ENCODE data around the gene TRIM41.
A peak's percentile ranks its signal among the peaks of the same experiment; 100 is the strongest.

The TRIM41 gene

DNA sequence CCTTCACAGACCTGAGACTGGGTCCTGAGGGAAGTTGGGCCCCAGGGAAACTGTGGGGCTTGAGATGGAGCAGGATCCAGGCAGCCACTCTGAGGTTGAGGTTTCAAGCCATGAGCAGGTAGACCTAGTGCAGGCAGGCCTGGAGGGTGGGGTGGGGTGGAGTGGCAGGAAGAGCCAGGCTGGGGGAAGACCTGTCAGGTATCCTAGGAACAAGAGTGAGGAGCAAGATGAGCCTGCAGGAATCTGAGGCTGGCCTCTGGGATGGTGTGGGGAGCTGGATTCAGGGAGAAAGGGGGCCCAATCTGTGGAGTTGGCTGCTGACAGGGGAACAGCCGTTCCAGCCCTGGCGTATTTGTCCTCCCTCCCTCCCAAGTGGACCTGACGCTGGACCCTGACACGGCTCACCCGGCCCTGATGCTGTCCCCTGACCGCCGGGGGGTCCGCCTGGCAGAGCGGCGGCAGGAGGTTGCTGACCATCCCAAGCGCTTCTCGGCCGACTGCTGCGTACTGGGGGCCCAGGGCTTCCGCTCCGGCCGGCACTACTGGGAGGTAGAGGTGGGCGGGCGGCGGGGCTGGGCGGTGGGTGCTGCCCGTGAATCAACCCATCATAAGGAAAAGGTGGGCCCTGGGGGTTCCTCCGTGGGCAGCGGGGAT lies 10.8 kb downstream of the TRIM41 start:
- no peak for ATAC-seq

DNA sequence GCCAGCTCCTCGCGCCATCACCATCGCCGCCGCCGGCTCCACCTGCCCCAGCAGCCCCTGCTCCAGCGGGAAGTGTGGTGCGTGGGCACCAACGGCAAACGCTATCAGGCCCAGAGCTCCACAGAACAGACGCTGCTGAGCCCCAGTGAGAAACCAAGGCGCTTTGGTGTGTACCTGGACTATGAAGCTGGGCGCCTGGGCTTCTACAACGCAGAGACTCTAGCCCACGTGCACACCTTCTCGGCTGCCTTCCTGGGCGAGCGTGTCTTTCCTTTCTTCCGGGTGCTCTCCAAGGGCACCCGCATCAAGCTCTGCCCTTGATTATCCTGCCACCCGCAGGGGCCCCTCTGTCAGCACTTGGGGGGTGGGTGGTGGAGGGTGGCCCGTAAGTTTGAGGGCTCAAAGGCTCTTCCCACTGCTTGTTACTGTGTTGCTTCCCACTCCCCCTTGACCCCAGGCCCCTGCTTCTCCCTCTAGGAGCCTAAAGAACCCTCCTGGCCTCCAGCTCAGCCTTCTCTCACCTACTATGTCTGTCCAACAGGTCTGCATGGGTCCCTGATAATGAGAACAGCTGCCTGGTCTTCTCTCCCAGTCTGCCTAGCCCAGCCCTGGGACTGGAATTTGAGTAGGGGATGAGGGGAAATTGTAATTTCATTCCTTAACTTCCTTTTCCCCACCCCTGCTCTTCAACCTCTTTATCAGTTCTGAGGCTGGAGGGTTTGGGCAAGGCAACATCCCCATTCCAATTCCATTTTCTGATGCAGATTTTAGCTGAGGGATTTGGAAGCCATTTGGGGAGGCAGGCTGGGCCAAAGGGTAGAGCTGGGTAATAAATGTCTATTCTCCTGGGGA lies 11.6 kb downstream of the TRIM41 start:
- ATAC-seq = no peak

DNA sequence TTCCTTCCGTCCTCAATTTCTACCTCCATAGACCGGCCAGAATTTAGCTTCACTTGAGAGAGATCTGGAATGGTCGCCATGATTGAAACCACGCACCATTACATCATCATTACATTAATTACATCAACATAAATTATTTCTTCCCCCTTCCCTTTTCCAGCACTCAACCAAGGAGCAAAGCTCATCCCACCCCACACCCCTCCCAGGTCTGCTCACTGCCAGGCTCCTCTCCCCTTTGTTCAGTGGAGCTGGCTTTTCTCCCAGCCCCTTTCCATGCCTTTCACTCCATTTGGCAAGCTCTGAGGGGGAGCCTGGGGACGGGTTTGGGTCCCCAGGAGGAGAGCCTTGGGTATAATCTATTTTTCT lies 12.2 kb downstream of the TRIM41 start:
- no peak for ATAC-seq

DNA sequence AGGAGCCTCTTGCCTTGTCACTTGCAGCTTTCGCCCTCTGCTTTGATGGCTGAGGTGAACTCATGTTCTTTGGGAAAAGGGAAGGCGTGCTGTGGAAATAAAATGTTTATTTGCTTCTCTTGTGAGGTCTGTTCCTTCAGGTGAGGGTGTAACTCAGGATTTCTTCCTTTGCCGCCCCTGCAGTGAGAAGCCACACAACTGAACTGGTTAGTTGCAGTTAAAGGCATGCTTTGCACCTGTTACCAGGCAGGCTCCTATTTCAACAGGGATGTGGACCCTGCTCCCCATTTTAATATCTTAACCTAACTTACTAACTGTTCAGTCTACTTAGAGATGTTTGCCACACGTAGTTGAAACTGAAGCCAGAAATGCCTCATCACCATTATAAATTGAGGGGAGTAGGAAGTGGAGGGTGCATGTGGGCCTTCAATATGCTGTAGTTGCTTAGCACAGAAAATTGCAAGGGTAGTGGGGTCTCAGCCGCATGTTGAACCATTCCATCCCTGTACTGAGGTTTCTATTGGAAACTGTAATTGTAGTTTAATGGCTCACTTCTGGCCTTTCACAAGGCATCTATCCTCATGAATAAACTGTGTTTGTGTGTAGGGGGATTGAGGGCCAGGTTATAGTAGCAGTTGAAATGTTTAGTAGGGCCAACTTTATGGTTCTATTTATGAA lies 12.7 kb downstream of the TRIM41 start:
- ATAC-seq = no peak

DNA sequence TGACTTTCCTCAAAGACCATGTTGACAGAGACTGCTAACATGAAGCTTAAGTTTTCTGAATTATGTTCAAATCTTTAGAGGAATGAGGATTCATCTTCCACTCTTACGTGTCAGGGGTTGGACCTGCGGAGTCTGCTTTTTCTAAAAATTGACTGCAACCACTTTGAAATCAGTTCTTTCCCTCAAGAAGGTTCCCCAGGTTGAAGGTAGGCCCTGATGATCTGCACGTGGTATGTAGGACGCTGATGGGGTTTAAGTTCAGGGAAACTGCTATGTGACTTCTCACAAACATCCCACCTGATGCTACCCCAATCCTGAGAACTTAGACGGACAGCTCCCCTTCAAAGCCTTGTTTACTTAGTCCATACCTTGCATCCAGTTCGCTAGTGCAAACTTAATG lies 13.4 kb downstream of the TRIM41 start:
- no peak for ATAC-seq

DNA sequence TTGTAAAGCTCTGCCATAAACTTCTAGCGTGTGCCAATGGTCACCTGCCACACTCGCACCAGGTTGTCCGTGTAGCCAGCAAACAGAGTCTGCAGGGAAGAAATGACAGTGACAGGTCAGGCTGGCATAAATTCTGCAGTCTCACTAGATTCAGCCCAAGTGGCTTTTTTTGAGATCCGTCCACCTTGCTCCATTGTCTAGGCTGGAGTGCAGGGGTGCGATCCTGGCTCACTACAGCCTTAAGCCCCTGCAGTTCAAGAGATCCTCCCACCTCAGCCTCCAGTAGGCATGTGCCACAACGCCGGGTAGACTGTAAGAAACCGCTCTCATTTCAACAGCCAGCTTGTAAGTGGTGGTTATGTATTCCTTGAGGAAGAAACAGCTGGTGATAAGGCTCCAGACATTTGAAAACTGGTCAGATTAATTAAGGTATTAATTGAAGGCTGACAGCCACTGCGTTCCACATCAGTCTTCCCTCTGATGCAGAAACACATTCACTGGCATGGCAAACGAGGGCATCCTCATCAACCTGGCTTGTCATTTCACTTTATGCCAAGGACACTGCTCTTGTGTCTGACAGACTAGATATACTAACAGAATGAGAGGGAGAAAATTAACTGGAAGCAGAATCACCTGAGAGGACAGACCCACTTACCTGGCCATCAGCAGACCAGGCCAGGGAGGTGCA lies 14.0 kb downstream of the TRIM41 start:
- ATAC-seq = no peak

DNA sequence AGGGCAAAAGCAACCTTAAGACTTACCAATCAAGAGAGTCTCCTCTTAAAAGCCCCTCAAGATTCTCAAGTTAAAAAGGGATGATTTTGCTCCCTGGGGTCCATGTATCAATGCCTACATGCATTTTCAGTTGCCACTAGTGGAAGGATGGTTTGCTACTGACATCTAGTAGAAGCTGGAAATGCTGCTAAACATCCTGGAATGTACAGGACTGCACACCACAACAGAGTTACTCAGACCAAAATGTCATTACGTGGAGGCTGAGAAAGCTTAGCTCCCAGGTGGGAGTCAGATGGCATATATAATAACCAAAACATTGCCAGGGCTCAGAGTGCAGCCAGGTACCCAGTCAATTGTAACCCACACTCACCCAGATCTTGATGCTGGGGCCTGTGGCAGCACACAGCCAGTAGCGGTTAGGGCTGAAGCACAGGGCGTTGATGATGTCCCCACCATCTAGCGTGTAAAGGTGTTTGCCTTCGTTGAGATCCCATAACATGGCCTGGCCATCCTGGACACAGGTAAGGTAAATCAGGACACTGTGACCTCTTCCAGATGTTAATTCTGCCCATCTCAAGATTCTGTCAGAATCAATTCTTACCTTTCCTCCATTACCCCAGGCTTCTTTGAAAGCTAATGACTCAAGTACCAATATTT lies 14.8 kb downstream of the TRIM41 start:
- no peak for ATAC-seq

DNA sequence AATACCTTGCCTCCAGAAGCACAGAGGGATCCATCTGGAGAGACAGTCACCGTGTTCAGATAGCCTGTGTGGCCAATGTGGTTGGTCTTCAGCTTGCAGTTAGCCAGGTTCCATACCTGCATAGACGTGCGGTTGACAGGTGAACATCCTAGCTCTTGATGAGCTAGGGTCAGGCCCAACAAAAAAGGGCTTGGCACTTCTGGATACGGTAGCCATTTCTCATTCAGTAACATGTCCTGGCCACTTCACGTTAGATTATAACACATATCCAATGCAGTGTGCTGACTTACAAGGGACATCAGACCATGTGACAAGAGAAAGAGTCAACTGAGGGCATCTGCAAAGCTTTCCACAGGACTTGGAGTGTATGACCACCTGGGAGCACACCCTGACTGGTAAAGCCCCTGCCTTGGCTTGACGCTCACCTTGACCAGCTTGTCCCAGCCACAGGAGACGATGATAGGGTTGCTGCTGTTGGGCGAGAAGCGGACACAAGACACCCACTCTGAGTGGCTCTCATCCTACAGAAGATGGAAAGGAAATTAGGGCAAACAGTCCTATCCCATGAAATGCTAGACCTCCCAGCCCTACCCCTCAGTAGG lies 16.1 kb downstream of the TRIM41 start:
- no peak for ATAC-seq

DNA sequence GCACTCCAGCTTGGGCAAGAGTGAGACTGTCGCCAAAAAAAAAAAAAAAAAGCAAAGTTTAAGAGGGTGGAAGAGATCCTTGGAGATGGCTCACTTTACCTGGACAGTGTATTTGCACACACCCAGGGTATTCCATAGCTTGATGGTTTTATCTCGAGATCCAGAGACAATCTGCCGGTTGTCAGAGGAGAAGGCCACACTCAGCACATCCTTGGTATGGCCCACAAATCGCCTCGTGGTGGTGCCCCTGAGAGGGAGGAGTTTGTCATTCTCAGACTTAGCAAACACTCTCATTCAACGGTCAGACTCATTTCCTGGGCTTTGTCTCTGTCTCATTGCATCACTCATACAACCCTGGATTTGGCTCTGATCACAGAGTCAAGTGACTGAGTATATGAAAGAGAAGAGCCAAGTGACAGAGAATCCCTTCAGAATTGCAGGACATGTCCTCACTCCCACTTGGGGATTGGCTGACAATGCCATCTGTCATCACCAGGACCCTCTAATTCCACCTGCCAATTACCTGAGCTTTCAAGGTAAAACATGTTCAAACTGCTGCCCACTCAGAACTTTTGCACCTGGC lies 18.4 kb downstream of the TRIM41 start:
- ATAC-seq = peak; percentile 60 to 69

DNA sequence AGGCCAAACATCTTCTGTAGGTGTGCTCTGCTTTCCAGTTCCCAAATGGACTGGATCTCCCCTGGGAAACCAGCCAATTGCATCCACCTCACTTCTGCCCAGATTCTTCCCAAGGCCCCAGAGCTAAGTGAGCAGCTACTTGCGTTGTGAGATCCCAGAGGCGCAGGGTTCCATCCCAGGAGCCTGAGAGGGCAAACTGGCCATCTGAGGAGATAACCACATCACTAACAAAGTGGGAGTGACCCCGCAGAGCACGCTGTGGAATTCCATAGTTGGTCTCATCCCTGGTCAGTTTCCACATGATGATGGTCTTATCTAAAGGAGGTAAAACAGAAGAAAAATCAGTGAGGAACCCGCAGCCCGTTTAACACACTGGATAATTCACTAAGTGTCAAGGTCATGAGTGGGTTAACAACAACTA lies 19.0 kb downstream of the TRIM41 start:
- ATAC-seq = no peak

DNA sequence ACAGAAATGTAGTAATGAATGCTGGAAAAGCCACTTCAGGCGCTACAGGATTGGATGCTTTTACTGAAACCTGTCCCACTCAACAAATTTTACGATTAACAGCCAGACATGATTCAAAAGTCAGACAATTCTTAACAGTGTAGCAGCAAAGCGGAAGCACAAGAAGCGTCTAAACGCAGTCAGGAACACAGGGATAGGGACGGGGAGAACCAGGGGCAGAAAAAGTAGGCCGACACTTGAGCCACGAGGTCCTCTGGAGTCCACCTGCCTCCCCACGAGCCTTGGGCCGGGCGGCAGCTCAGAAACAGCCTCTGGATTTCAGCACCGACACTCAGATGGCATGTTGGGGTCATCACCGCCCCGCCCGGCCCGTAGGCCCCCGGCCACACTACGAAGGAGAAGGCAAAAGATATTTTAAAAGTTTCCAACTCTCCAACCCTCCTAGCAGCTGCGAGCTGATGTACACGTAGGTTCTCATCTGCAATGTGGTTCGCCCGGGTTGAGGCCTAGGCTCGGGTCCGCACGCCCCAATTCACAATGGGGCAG lies 20.0 kb downstream of the TRIM41 start:
- peak; percentile 0 to 4 for ATAC-seq

DNA sequence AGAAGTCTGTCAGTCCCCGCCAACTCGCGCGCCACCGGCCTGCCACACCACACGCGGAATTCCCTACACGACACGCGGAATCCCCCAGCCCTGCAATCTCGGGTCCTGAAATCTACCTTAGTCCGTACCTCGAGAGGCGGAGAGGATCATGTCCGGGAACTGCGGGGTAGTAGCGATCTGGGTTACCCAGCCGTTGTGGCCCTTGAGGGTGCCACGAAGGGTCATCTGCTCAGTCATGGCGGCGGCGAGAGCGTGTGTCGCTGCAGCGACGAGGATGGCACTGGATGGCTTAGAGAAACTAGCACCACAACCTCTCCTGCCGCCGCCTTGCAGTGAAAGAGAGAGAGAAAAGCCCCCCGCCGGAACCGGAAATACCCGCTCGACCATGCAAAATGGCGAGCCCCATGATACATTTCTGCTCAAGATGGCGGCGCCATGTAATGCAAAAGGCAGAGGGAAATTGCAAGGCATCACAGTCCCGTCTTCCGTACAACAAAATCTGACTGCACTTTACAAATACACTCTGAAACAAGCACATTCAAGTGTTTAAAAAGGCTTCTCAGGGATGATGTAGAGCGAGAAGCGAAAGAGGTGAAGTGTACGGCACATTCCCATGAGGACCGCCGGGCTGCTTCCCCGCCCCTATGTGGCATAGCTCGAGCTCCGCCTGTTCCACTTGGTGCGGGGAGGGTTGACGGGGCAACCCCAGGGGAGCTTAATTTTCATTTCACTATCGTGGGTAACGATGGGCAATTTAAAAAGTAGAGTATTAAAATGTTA lies 20.7 kb downstream of the TRIM41 start, which contains the start of gene RACK1:
Gene RACK1, minus strand, starts transcription at position 343 of the 780 bp plus-strand sequence. Its CDS starts 106 bp downstream, at position 237.
- peak; percentile 72 to 73 for ATAC-seq

DNA sequence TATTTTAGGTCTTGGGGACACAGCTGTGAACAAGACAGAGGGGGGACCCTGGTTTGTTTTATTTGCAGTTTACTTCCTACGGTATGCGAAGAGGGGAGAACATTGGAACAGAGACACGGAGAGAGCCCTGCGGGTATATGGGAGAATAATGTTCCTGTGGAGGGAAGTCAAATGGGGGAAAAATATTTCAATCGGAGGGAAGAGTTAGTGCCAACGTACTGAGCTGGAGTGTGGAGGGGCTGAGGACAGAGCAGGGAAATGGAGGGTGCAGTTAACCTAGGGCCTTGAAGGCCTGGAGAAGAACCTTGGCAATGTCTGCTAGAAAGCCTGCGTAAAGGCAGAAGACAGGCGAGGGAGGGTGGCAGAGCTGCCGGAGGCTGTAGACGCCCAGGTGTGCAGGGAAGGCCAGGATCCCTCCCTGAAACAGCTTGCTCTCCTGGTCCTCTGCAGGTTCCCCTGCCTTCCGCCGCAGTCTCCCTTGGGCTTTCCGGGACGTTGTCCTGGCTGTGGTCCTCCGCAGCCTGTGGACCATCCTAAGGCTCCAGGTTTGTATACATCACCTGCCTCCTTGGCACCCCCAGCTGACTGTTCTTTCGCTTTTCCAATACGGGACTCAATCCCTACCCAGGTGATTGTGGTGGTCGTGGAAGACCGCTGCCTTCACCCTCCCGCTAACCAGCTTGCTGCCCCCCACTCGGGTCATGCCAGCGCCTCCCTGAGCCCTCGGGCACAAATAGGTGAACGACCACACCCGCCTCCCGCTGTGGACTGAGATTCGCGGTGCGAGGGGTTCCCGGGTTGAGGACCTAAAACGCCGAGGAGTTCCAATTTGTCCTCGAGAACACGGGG lies 22.6 kb downstream of the TRIM41 start:
- ATAC-seq = no peak

DNA sequence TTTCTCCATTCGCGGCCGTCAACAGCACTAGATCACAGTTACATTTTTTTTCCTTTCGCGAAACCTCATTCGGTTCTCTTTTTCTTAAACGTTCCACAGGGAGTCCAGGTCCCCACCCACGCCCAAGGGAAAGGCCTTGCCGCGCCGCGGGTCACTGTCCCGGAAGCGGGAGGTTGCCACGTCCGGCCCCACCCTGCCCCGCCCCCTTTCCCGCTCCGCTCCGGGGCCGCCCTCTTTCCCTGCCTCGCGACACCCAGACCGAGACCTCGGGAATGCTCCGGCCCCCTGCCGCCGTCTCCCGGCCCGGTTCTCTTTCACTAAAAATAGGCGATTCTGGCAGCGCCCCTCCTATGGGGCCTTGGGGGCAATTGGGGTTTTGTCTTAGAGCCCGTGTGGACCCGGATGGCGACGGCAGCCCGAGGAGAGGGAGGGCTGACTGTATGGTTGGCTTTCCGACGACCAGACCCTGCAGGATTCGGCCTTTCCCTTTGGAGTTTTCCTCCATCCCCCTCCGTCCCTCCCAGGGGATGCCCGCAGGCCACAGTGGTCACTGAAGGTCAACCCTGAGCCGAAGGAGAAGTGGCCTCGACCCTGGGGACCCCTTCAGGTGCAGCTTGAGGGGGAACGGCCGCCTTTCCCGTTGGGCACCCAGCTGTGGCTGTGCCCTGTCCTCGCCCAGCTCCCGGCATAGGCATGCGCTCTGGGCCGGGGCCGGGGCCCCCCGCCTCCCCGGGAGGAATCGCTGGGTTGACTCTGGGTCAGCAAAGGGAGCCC lies 23.4 kb downstream of the TRIM41 start:
- ATAC-seq = peak; percentile 27 to 29

DNA sequence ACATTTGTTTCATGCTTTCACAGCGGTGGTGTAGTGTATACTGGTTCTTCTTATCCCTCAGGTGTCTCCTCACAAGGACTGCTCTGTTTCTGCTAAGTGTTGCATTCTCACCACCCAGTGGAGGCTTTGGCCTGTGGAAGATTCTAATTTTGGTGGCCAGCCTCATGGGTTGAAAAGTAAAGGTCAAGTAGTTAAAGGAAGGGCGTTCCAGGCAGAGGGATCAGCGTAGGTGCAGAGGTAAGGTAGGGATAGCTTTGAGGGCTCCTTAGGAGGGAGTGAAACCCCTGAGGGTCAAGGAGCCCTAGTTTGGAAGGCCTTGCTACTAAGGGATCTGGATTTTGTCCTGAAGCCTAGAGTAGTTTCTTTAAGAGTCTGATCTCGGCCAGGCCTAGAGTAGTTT lies 25.2 kb downstream of the TRIM41 start:
- no peak for ATAC-seq

DNA sequence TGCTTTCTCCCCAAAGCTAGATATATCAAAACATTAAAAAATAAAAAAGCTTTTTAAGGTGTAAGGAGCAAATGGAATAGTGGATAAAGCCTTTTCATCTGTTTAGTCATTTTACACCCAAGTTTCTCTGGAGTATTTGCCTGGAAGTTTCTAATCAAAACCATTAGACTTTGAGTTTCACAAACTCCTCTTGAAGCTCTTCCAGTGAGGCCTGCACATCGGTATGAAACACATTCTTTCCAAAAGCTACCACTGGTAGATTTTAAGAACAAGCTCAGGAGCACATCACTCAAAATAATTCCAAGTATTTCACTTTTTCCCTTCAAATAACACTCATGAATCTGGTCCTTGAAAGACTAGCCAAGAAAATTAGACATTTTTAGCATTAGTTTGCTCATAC lies 32.2 kb downstream of the TRIM41 start:
- ATAC-seq = no peak

DNA sequence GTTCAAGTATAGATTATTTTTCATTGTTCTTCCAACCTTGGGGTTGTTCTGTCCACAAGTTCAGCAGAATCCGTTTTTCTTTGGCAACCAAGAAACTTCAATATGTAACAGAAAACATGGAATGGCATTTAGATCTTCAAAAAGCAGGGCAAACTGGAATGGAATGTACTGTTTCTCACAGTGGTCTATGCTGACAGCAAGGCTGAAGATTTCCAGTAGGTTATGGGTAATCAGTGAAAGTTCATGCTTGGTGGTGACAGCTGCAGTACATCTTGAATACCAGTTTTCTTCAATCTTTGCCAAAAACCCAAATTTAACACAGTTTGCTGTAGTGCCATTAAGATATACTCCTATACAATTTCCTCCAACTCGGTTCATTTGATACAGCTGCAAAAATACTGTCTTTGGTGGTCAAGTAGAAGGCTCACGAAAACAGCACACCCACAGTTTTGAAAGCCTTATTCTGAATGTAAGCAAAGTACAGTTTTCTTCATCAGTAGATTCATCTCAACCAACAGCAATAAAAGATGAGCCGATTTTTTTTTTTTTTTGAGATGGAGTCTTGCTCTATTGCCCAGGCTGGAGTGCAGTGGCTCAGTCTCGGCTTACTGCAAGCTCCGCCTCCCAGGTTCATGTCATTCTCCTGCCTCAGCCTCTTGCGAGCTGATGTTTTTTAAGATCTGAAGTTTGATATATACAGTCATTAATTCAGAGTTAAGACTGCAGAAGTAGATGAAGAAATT lies 32.9 kb downstream of the TRIM41 start:
- ATAC-seq = no peak

DNA sequence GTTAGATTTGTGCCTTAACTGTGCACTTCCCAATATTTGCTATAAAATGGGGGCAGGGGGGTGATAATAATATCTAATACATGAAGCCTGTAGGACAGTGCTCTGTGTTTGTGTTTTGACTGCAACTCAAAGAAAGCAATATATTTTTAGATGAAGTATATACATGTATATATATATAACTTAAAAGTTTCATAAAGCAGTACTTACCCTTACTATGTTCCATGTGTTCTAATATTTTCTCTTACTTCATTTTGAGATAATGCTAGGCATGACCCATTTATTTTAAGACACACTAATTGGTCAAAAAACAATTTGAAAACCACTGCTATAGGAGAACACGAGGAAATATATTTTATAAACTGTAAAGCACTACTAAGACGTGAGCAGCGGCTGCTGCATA lies 35.5 kb downstream of the TRIM41 start:
- no peak for ATAC-seq

All from activated CD4-positive, CD25-positive, alpha-beta regulatory T cell treated with anti-CD3 and anti-CD28 coated beads, Interleukin-2, amount 50 U/mL, for 24 hours (primary cell).